Fibroblast of gingiva (primary cell): ENCODE data around the gene BABAM2.
"Not testable (repeated sequence)": the region's sequence is repeated elsewhere in the genome, so short reads cannot be mapped to it uniquely, and the experiment has no call there.

Experiments
- DNase-seq: peaks from one replicate; pipeline ENCODE4 v3.0.0-alpha.2; 2011; ENCODE audit warnings: low read depth

Gene BABAM2

GRCh38 chr2:27890146-27890923 lies at the start of gene BABAM2, which contains the start of gene RBKS:
TSS of gene BABAM2 (plus strand) at chr2:27890729. CDS start at chr2:27894557, 3,828 bp downstream.
TSS of gene RBKS (minus strand) at chr2:27890387. CDS start at chr2:27890345, 42 bp downstream.
- DNase-seq, result peak; percentile 77

GRCh38 chr2:27842894-27843293 lies 47.6 kb upstream of the BABAM2 start:
- DNase-seq, result no peak

- no peak for DNase-seq
Measured at GRCh38 chr2:27843992-27844391, 46.5 kb upstream of the BABAM2 start.

- DNase-seq, result peak; percentile 19
Measured at GRCh38 chr2:27844821-27845255, 45.7 kb upstream of the BABAM2 start.

- no peak for DNase-seq
Measured at GRCh38 chr2:27847333-27847732, 43.2 kb upstream of the BABAM2 start.

- peak; percentile 48 for DNase-seq
Measured at GRCh38 chr2:27849558-27850205, 40.8 kb upstream of the BABAM2 start.

GRCh38 chr2:27852691-27853090 lies 37.8 kb upstream of the BABAM2 start:
- DNase-seq, result no peak

GRCh38 chr2:27854229-27854862 lies 36.2 kb upstream of the BABAM2 start:
- no peak for DNase-seq

GRCh38 chr2:27855476-27855875 lies 35.1 kb upstream of the BABAM2 start:
- peak; percentile 27 for DNase-seq

GRCh38 chr2:27856386-27856785 lies 34.1 kb upstream of the BABAM2 start:
- peak; percentile 19 for DNase-seq

GRCh38 chr2:27856956-27857355 lies 33.6 kb upstream of the BABAM2 start:
- no peak for DNase-seq

- DNase-seq, result peak; percentile 24
Measured at GRCh38 chr2:27857417-27858172, 32.9 kb upstream of the BABAM2 start.

GRCh38 chr2:27860111-27860510 lies 30.4 kb upstream of the BABAM2 start:
- peak; percentile 76 for DNase-seq

- DNase-seq, result no peak
Measured at GRCh38 chr2:27863146-27863545, 27.4 kb upstream of the BABAM2 start.

GRCh38 chr2:27863955-27864354 lies 26.6 kb upstream of the BABAM2 start:
- DNase-seq, result not testable (repeated sequence)

- no peak for DNase-seq
Measured at GRCh38 chr2:27866237-27866636, 24.3 kb upstream of the BABAM2 start.

GRCh38 chr2:27869763-27870162 lies 20.8 kb upstream of the BABAM2 start:
- DNase-seq, result no peak

- no peak for DNase-seq
Measured at GRCh38 chr2:27870724-27871123, 19.8 kb upstream of the BABAM2 start.

GRCh38 chr2:27871802-27872201 lies 18.7 kb upstream of the BABAM2 start:
- no peak for DNase-seq

GRCh38 chr2:27873091-27873490 lies 17.4 kb upstream of the BABAM2 start:
- DNase-seq, result no peak

- no peak for DNase-seq
Measured at GRCh38 chr2:27875089-27875881, 15.2 kb upstream of the BABAM2 start.
